Activated CD4-positive, alpha-beta T cell treated with anti-CD3 and anti-CD28 coated beads, Interleukin-2, amount 50 U/mL, for 1 hour (primary cell): ENCODE data around the gene RAB6A.

Experiments used
- DNase-seq: peaks from one replicate; pipeline ENCODE4 v3.0.0-alpha.2; 2020

RAB6A gene

DNA sequence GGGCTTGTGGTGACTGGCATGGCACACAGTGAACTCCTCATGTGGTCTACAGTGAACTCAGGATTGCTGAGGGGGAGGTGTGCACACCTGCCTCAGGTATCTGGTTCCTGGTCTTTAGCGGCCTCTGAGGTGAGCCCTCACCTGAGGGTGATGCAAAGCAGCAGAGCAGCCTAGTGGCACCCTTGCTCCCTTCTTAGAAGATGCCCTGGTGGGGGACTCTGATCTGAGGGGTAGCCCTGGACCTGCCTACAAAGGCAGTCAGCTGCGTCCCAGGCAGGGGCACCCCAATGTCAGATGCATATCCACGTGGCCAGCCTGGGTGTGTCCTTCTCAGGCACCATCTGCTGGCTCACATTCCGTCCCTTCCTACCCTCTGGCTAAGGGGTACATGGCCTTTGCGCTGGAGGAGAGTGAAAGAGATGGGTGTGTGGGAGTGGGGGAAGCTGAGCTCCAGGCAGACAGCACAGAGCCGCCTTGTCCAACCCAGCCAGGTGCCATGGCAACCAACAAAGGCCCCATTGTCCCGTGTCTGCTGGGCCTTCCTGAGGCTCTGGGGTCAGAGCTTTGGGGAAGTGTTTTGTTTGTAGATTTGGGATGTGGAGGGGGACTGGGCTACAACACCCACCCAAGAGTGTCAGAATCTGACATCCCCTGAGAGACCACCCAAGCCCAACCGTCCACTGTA, 108.7 kb downstream of the RAB6A start:
- DNase-seq: no peak

DNA sequence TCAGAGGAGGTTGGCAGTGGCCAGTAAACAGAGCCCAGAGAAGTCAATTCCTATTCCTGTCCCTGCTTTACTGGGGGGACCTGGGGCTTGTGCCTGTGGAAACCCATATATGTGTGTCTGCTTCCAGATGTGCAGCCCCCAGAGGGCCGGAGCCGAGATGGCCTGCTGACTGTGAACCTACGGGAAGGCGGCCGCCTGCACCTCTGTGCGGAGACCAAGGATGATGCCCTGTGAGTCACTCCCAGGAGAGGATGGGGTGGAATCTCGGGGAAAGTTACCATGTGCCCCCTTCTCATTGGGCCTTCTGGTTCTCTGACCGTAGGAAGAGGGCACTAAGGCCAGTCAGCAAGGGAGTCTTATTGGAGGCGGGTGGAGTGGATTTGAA, 109.2 kb downstream of the RAB6A start:
- no peak for DNase-seq

DNA sequence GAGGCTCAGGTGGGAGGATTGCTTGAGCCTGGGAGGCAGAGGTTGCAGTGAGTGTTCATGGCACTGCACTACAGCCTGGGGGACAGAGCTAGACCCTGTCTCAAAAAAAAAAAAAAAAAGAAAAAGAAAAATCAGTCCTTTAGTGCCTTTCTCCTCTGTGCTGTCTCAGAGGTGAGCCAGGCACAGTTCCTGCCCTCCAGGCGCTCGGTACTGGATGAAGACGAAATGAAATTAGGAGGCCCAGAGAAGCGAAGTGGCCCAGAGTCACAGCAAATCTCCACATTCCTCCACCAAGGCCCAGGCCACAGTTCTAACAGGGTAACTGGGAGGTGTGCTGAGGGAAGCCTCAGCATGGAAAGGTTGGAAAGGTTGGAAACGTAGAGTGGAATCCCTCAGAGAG, 109.6 kb downstream of the RAB6A start:
- DNase-seq: no peak

DNA sequence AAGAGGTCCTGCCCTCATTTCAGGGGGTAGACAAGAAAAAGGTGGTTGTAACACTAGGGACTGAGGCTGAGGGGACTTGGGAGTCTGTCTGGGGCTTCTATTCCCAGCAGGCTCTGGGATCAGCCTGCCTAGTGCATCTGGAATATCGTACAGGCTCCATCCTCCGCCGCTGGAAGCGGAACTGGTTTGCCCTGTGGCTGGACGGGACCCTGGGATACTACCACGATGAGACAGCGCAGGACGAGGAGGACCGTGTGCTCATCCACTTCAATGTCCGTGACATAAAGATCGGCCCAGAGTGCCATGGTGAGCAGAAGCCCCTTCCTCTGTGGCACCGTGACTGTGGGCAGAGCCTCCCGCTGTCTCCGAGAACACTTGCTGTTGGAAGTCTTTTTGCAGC, 110.5 kb downstream of the RAB6A start:
- DNase-seq: no peak

DNA sequence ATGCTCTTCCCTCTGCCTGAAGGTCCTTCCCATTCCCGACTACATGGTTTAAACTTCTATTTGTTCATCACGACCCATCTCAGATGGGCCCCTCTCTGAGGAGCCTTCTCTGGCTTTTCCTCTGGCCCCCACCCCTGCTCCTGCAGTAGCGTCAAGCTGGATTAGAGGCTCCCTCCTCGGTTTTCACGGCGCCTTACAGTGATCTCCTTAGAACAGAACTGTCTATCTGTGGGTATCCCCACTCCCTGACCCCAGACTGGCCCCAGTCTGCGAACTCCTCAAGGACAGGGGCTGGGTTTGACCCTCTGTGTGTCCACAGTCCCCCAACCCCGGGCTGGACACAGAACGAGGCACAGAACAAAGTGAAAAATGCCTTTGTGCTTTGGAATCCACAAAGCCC, 111.7 kb downstream of the RAB6A start:
- no peak for DNase-seq

DNA sequence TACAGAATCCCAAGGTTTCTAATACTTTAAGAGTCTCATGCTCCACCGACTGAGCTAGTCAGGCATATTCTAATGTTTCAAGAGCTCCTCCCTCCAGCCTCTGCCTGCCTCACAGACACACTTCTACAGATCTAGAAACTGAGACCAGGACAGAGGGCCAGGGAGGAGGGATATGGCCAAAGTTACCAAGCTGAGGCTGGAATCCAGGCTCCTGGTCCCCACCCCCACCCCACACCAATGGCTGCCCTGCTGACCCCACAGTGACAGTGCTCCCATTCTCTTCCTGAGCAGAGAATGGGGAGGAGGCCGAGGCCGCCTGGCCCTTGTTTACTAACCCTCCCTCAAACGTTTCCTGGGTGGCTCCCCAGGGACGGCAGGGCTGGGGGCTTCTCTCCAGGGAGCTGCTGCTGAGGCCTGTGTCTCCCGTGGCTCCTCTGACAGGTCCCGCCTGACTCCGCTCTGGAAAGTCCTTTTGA, 112.3 kb downstream of the RAB6A start:
- no peak for DNase-seq

DNA sequence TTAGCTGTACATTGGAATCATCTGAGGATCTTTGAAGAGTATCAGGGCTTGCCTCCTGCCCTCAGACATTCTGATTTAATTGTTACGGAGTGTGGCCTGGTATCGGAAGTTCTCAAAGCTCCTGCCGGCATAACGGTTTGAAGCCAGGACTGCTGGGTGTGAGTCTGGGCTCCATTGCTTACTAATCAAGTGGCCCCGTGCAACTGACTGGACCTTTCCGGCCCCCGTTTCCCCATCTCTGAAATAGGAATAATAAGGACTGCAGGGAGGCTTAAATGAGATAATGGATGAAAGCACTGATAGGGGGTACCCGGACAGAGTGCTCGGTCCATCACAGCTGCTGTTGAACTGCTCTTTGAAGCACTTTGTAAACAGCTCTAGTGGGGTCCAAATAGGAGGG, 112.8 kb downstream of the RAB6A start:
- DNase-seq: no peak

DNA sequence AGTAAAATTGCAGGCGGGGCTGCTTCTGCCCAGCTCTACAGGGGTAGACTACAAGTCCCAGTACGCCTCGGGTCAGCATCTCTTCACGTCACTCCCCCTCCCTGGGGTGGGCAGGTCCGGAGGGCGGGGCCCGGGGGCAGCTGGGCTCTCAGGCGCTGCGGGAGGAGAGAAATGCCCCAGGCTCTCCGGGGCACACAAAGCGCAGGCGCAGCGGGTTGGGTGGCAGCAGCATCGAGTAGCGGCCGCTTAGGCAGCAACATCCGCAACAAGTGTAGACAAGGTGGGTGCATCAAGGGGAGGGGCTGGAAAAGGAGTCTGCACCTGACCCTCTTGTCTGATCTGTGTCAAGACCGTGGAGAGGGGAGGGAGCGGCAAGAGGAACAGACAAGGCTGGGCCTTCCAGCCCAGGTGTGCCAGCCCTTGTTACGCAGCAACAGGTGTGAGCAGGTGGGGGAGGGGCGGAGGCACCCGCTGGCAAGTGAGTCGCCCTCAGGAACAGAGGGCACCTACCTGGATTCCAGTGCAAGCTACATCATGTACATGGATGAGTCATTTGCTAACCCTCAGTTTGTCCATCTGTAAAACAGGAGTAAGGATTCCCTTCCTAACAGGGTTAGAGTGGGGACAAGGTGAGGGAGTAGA, 113.3 kb downstream of the RAB6A start:
- DNase-seq: peak; percentile 92

DNA sequence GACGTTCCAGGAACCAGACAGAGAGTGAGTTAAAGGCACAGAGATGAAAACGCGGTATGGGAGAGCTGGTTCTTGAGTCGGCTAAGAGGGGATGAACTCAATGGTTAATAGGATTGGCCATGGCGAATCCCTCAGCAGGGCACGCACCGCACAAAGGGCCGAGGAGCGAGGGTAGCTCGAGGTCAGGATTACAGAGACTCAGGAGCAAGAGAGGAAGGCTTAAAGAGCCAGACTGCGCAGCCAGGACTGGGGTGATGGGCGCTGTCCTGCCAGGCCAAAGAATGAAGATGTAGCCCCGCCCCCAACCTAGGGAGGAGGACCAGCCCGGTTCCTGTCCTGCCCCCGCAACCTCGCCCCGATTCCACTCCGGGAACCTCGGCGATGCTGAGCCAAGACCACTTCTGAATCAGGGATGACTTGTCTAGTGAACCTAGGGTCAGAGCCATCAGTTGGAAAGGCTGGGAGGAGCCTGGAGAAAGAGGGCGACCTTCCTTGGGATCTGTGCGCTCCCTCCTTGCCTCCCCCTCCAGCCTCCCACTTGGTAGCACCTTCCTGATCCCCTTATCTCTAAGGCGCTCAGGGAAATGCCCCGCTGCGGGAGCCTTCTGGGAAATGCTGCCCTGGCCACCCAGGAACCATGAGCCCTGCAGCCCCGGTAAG, 114.8 kb downstream of the RAB6A start, which contains the start of gene PLEKHB1:
Gene PLEKHB1 (plus strand): TSS at position 610 of the 660 bp plus-strand sequence. CDS start 28 bp downstream, at position 638.
- DNase-seq: no peak

DNA sequence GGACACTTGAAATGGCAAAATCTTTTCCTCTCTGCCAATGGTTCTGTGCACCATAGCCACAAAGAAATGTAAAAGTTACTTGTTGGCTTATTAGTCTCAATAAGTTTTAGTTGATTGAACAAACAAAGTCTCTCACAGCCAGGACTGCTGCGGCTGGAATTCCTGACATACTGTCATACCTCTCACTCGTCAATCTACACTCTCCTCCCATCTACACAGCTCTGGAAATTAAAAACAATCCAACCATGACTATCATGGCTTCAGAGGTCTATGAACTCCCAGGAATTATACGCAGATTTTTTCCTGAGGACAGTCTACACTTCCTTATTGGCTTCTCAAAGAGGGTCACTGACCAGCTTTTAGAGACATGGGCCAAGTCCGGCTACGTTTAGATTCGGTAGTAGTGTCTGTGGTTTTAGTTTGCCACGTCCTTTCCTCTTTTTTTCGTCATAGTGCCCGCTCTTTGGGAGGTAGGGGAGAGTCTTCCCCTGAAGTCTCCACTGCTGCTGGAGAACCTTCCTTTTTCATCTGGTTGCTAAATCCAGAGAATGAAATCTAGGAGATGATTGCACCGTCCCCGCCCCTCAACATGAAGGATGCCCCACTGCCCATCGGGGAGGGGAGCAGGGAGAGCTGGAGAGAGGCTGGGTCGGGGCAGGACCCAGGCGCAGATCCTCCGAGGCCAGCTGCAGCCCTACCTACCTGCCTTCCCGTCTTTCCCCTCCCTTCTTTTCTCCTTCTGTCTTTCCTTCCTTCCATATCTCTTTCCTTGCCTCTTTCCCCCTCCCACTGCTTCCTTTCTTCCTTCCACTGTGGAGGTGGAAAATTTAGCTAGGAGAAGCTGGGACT, 115.5 kb downstream of the RAB6A start:
- DNase-seq: no peak

DNA sequence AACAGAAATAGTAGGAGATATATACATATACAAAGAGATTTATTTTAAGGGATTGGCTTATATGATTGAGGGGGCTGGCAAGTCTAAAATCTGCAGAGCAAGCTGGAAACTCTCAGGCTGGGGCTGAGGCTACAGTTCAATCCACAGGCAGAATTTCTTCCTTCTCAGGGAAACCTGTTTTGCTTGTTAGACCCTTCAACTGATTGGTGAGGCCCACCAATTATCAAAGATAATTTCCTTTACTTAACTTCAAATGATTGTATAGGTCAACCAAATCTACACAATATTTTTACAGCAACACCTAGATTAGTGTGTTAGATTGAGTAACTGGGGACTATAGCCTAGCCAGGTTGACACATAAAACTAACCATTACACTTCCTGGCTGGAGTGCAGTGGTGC, 119.2 kb downstream of the RAB6A start:
- DNase-seq: no peak

DNA sequence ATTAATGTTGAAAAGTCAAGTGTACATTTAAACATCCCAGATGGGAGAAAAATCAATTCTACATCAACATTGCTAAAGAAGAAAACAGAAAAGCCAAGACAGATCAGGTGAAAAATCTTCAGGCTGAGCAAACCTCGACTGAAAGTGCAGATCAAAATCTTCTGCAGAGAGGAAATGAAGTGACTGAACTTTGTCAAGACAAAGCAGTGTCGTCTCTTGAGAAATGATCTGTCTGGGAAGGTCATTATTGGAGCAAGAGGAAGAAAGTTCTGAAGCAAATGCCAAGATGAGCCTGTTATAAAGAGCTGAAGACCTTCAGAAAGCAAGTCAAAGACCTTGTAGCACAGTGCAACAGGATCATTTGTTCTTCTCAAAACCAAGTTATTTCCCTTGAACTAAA, 120.3 kb downstream of the RAB6A start:
- no peak for DNase-seq

DNA sequence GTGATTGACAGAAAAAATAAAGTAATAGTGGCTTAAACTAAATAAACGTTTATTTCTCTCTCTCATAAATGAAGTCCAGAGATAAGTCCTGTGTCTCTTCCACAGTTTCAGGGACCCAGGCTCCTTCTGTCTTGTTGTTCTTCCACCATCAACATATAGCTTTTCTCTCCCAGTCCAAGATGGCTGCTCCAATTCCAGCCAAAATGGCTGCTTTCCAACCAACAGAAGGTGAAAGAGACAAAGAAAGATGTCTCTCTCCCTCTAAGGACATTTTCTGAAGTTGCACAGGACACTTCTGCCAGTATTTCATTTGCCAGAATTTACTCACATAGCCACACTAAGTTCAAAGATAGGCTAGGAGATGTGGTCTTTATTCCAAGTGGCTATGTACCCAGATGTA, 123.9 kb downstream of the RAB6A start:
- DNase-seq: no peak

DNA sequence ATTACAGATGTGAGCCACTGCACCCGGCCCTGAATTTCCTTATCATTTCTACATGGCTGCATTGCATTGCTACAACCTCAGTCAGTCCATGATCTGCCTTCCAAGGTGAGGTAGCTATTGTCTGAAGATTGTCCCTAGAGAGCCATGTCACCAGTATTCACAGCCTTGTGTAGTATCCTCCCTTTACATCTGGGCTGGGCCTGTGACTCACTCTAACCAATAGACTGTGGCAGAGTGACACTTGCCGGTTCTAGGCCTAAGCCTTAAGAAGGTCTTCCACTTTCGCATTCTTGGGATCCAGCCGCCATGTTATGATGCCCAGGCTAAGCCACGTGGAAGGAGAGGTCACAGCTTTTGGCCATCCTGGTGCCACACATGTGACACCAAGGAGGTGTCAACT, 124.6 kb downstream of the RAB6A start:
- DNase-seq: no peak

DNA sequence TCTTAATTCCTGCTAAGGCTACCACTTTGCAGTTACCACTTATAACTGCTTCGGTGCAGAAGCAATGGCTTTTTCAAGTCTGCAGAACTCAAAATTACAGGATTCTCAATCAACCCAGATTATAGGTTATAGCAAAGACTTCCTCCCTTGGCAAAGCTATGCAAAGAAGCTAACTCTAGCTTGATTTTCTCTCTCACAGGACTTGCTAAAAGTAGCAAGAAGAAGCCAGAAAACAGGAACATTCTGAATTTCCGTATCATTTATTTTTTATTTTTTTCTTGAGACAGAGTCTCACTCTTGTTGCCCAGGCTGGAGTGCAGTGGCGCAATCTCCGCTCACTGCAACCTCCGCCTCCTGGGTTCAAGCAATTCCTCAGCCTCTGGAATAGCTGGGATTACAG, 125.2 kb downstream of the RAB6A start:
- DNase-seq: no peak

DNA sequence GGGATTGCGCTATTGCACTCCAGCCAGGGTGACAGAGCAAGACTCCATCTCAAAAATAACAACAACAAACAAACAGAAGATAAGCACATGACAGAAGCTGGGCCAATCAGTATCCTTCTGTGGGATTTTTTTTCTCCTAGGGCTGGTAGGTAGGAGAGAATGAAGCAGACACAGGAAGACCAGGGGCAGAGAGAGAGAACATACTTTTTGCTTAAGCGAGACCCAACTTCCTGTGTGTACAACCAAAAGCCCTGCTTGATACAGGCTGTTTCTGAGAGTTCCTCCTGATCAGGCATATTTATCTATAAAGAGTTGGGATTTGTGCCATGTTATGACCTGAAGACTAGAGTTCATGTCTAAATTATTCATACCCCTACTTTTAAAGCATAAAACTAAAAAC, 126.9 kb downstream of the RAB6A start:
- no peak for DNase-seq

DNA sequence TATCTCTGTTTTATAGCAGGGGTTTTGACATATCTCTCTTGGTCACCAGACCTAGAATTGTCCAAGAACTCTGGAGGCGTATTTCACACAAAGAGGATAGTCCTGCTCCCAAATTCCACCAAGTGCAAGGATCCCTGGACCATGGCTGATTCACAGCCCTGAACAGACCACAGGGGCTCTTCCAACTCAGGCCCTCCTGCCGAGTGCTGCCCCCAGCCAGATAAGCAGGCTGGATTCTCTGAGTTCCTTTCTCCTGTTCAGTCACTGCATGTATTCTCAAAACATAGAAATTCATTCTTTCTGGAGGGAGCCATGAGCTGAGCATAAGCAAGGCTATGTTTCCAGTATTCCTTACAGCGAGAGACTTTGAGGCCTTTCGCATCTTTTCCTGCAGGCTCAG, 127.9 kb downstream of the RAB6A start:
- no peak for DNase-seq

DNA sequence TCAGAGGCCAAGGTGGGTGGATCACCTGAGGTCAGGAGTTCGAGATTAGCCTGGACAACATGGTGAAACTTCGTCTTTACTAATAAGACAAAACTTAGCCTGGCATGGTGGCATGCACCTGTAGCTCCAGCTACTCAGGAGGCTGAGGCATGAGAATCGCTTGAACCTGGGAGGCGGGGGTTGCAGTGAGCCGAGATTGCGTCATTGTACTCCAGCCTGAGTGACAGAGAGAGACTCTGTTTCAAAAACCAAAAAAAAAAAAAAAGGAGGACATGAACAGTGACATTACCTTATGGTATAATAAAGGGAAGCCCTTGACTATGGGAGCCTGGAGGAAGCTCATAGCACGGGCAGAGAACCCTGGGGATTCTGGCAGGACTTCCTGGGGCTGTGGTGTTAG, 131.0 kb downstream of the RAB6A start:
- DNase-seq: no peak

DNA sequence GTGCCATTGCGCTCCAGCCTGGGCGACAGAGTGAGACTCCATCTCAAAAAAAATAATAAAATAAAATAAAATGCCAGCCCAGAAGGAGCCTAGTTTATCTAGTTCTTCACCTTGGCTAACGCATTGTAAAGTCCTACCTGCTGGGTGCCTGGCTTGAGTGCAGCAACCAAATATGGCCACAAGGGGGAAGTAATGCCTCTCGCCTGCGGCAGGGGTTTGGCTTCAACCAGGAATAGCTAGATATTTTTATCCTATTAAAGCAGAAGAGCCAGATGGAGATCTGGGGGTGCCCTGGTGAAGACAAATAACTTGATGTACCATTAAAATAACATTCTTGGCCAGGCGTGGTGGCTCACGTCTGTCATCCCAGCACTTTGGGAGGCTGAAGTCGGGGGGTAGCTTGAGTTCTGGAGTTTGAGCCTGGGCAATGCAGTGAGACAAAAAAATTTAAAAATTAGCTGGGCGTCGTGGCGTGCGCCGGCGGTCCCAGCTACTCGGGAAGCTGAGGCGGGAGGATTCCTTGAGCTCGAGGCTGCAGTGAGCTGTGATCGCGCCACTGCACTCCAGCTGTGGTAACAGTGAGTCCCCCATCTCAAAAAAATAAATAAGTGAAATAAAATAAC, 135.1 kb downstream of the RAB6A start:
- peak; percentile 70 for DNase-seq
